GM18526 (cell line): Measurements from ENCODE around the gene KIF22.

Experiments
- POLR2A ChIP-seq: IDR thresholded peaks from 3 replicates; pipeline ENCODE4 v1.6.1; 2011; ENCODE audit not compliant: insufficient read length; ENCODE audit errors: extremely low read depth

Gene KIF22

DNA sequence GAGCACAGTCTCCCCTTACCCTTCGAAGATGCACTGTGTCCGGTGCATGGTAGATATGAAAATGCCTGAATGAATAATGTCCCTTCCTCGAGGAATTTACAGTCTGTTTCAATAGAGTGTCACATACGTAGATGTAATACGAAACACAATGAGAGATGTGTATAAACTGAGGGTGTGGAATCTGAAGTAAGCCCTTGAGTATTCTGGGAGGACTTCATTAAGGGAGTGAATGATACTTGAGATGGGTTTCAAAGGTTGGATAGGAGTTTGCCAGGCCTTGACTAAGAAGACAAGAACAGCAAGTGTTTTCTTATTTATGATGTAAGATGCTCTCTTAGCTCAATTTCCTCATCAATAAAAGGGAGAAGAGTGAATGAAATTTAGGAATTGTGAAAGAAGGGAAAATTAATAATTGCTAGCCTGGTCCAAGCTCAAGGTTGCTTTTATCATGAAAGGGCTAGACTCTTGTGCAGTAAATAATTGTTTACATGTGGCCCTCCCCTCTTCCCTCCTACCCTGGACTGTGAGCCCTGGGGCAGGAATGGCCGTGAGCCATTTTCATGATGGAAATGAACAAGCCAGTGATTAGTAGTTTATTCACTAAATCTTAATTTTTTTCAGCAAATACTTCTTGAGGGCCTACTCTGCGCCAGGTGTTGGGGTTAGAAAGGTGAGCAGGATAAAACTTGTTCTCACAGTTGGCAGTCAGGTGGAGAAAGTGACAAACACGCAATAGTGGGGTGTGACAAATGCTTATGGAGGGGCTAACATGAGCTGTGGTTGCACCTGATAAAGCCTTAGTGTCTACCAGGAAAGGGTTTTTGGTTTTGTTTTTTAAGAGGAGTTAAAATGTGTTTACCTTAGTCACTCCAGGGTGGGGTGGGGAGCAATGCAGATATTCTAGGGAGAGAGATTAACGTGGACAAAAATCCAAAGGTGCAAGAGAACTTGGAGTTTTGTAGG is 1.6 kb downstream of the KIF22 start:
- TF ChIP-seq POLR2A: no peak

GRCh38 chr16:29794231-29794710 is 3.7 kb downstream of the KIF22 start:
- no peak for TF ChIP-seq POLR2A

GRCh38 chr16:29802416-29802935 is 11.9 kb downstream of the KIF22 start:
- no peak for TF ChIP-seq POLR2A

DNA sequence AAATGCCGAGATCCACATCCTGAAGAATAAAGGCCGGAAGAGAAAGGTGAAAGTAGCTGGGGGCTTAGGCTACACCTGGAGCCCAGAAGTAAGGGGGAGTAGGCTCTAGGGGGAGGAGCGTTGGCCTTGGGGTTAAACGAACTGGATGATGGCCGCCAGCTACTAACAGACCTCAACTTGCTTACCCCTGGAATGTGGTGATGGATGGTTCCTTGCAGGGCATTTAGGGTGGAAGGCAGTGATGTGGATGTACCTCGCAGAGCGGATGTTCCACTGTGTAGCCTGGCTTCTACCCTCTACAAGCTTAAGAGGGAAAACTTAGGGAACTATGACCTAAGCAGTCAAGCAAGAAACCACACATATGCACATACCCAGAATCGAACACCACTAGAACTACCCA is 13.5 kb downstream of the KIF22 start:
- TF ChIP-seq POLR2A: no peak

DNA sequence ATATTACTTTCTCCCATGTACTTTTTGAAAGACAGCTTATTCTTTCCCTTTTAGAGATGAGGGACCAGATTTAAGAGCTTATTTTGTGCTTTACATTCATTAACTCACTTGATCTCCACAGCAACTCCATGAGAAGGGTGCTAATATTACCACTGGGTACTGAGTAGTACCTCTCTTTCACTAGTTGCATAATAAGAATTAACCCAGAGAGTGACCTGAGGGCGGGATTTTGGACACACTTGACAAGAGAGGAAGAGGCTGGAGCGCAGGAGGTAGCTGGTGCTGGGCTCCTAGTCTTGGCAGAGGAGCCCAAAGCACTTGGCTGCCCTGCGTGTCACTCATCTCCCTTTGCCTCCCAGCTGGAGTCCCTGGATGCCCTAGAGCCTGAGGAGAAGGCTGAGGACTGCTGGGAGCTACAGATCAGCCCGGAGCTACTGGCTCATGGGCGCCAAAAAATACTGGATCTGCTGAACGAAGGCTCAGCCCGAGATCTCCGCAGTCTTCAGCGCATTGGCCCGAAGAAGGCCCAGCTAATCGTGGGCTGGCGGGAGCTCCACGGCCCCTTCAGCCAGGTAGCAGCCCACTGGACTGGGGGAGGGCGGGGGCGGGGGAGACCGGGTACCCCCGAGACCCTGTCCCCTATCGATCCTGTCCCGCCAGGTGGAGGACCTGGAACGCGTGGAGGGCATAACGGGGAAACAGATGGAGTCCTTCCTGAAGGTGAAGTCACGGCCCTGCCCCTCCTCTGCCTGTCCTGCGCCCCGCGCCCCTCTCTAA is 14.1 kb downstream of the KIF22 start:
- TF ChIP-seq POLR2A: no peak

GRCh38 chr16:29805232-29806098 is 14.9 kb downstream of the KIF22 start:
- TF ChIP-seq POLR2A: peak; percentile 81

DNA sequence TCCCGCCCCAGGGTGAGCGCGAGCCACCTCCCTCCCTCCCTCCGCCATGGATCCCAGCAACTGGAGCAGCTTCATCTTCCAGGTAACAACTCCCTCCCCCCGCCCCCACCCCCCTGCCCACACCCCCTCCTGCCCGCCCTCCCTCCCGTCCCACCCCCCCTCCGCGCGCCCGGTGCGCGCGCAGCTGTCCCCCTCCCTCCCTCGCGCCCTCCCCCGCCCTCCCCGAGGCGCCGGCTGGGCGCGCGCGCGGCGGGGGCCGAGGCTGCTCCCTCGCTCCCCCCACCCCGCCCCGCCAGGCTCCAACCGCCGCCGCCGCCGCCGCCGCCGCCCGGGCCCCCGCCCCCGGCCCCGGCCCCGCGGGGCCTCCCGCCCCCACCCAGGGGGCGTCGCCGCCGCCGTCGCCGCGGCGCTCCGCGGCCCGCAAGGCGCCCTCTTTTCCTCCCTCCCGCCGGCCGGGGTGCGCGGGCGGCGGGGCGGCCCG is 15.6 kb downstream of the KIF22 start, which contains the start of gene MAZ:
Gene MAZ (plus strand): TSS at position 431 of the 481 bp plus-strand sequence. CDS start 173 bp downstream, outside the sequence.
- TF ChIP-seq POLR2A: no peak

- TF ChIP-seq POLR2A: no peak
These were observed 16.3 kb downstream of the KIF22 start for GRCh38 chr16:29806641-29807425.

DNA sequence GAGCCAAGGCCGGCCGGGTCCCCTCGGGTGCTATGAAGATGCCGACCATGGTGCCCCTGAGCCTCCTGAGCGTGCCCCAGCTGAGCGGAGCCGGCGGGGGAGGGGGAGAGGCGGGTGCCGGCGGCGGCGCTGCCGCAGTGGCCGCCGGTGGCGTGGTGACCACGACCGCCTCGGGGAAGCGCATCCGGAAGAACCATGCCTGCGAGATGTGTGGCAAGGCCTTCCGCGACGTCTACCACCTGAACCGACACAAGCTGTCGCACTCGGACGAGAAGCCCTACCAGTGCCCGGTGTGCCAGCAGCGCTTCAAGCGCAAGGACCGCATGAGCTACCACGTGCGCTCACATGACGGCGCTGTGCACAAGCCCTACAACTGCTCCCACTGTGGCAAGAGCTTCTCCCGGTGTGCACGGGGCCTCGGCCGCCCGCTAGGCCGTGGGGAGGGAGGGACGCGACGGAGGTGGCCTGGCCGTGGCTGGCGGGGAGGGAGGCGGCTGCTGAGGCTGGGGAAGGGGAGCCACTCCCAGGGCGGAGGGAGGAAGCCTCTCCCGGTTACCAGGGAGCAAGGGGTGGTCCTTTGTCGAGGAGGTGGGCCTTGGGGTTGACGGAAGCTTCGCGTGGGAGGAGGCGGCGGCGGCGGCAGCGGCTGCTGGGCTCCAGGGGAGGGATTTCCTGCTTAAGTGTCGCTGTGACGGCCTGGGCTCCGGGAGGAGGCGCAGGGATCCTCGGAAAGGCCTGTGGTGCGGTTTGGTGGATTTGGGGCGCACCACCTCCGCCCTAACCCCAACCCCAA is 17.1 kb downstream of the KIF22 start:
- TF ChIP-seq POLR2A: peak; percentile 54

DNA sequence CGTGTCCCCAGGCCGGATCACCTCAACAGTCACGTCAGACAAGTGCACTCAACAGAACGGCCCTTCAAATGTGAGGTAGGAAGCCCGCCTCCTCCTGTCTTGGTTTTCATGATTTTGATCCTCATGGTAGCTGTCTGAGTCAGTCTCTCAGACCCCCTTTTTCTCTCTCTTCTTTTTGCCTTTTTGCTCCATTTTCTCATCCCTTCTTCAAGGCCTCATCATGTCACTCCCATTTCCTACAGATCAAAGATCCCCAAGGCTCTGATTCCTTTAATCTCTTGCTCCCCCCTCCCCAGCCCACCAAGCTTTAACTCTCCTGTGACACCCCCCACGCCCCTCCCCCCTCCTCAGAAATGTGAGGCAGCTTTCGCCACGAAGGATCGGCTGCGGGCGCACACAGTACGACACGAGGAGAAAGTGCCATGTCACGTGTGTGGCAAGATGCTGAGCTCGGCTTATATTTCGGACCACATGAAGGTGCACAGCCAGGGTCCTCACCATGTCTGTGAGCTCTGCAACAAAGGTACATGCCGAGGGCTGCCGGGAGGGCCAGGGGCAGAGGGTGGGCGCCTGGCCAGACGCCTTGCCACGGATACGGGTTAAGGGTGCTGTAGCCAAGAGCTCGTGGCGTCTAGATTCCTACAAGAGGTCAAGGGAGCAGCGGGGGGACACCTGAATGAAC is 17.8 kb downstream of the KIF22 start:
- no peak for TF ChIP-seq POLR2A

DNA sequence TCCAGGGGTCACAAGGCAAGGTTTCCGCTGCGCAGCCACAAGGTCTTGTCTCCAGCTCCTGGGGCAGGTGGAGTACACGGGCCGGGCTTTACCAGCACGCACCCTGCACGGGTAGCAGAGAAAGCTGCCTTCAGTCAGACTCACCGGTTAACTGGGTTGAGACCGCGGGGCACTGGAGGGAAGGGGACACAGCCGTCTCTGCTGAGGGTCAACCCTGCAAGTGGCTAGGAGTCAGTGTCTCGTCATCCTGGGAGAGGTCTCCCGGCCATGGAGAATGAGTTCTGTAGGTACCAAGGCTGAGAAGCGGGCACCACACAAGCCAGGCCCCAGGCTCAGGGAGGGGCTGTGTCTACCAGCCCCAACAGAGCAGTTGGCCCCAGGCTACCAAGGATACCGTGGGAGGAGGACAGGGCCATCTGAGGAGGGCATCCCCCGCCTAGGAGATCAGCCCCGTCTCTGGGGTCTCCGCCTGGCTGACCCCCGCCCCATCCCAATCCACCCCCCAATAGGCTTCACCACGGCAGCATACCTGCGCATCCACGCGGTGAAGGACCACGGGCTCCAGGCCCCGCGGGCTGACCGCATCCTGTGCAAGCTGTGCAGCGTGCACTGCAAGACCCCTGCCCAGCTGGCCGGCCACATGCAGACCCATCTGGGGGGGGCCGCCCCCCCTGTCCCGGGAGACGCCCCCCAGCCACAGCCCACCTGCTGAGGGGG is 18.6 kb downstream of the KIF22 start:
- peak; percentile 20 for TF ChIP-seq POLR2A
